GM18873 (cell line): ENCODE data around the gene MLH1.

ENCODE experiments used
- ATAC-seq: cut with Tn5 transposase; IDR thresholded peaks from one replicate; pipeline ENCODE4 v1.9.1; 2021; ENCODE audit warnings: mild to moderate bottlenecking, moderate library complexity, moderate number of reproducible peaks; ENCODE audit not compliant: unreplicated experiment, low FRiP score

Gene MLH1

GRCh38 chr3:37082317-37082716, 89.0 kb downstream of the MLH1 start:
- ATAC-seq: no peak

DNA sequence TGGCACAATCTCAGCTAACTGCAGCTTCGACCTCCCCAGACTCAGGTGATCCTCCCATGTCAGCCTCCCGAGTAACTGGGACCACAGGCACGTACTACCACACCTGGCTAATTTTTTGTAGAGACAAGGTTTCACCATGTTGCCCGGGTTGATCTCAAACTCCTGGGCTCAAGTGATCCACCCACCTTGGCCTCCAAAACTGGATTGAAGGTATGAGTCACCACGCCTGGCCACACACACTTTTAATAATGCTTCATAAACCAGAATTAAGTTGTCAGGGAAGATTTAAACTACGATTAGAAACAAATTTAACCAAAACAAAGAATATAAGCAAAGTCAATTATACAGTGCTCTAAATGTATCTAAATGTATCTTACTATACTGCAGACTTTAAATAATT, 93.6 kb downstream of the MLH1 start:
- no peak for ATAC-seq

DNA sequence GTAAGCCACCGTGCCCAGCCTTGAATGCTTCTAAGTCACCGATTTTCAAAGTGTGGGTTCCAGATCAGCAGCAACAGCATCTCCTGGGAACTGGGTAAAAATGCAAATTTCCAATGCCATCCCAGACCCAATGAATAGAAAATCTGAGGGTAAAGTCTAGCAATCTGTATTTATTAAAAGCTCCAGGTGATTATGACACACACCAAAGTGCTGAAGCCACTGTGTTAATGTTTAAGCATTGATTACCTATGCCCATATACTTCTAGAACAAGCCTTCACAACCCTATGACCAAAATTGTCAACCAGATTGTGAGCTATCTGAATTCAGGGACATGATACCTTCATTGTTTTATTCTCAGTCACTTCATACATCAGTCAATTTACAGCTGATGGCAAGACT, 94.6 kb downstream of the MLH1 start:
- ATAC-seq: no peak

- ATAC-seq: no peak
These were observed 99.2 kb downstream of the MLH1 start for GRCh38 chr3:37092484-37092883.

- no peak for ATAC-seq
These were observed 100.2 kb downstream of the MLH1 start for GRCh38 chr3:37093481-37093880.

DNA sequence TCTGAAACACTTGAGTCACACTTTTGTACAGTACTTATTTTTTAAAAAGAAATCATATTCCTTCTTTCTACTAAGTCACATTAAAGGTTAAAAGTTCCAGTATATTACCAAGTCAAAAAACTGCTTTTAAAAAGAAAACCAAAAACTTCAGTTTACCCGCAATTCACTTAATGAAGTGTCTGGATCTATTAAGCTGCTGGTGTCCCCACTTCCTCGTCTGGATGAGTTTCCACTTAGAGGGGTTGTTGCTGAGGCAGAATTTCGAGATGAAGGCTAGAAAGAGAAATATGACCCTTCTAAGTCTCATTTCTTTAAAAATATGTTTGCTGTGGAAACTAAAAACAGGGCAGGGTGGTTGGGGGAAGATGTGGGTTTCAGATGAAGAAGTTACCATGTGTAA, 101.3 kb downstream of the MLH1 start:
- no peak for ATAC-seq

GRCh38 chr3:37096288-37096687, 103.0 kb downstream of the MLH1 start:
- no peak for ATAC-seq

GRCh38 chr3:37096975-37097374, 103.7 kb downstream of the MLH1 start:
- ATAC-seq: no peak

GRCh38 chr3:37097776-37098175, 104.5 kb downstream of the MLH1 start:
- ATAC-seq: no peak

DNA sequence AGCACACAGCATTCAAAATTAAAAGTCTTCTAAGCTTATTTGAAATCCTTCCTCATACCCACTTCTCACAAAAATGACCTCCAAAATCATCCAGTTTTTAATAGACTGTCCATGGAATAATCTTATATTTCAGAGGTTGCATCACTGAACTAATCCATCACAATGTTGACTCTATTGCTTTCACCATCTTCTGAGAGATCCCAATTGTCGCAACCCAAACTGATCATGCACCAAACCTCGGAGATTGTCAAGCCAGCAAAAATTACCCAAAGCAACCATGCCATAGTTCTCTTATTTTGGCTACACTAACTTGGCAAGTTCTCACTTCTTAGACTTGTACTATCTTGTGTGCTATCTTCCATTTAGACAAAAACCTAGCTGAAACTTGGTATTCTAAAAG, 105.6 kb downstream of the MLH1 start:
- ATAC-seq: no peak

- no peak for ATAC-seq
These were observed 106.2 kb downstream of the MLH1 start for GRCh38 chr3:37099469-37099868.

DNA sequence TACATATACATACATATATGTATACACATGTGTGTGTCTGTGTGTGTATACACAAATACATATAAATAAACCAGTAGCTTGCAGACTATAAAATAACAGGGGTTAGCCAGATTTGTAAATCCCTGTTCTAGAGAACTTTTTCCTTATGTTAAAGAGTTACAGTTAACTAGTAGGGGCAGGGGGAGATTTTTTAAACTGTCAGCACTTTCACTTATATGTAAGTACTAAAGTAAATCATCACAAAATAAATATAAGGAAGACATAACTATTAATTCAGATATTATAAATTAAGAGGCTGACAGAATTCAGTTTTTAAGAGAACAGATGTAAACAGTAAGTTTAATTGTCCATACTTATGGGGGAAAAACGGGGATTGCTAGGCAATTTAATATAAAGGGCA, 107.1 kb downstream of the MLH1 start:
- ATAC-seq: no peak
